HG02759 (cell line): Measurements from ENCODE around the gene HPS4.

ENCODE experiments used
- ATAC-seq: cut with Tn5 transposase; IDR thresholded peaks from one replicate; pipeline ENCODE4 v1.9.1; 2021; ENCODE audit warnings: mild to moderate bottlenecking, moderate library complexity; ENCODE audit not compliant: unreplicated experiment

The HPS4 gene

GRCh38 chr22:26499188-26499703, 15.7 kb upstream of the HPS4 start:
- ATAC-seq = no peak

DNA sequence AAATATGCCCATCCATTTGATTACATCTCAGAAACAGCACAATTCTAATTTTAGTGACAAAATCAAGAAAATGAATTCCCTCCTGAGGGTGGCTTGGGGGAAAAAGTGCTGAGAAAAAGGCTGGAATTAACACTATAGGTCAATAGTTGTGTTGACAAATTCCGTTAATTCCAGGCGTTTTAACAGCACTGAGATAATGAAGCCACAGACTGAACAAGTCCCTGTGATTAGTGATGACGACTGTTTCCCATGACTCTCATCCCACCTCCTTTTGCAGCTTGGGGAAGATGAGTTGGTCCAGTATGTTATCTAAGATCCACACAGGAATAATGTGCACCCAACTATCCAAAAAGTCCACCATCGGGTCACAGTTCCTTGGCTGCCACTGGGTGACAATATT, 12.9 kb upstream of the HPS4 start:
- no peak for ATAC-seq

- ATAC-seq = no peak
Observed at GRCh38 chr22:26494506-26494905, 10.9 kb upstream of the HPS4 start.

DNA sequence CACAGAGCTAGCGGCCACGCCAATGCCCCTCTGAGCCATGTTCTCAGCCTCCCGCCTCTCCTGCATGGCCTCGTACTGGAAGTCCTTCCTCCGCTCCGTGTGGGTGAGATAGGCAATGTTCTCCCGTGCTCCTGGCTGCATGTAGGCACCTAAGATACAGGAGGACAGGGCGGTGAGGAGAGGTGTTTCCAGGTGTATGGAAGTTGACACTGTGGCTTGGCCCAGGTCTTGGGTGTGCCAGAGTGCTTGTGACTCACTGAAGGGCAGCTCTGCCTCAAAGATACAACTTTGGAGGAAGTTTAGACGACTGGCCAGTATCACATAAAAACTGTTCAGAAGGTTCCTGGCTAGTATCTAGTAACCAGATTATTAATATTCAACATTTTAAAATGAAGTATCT, 8.6 kb upstream of the HPS4 start:
- ATAC-seq = no peak

DNA sequence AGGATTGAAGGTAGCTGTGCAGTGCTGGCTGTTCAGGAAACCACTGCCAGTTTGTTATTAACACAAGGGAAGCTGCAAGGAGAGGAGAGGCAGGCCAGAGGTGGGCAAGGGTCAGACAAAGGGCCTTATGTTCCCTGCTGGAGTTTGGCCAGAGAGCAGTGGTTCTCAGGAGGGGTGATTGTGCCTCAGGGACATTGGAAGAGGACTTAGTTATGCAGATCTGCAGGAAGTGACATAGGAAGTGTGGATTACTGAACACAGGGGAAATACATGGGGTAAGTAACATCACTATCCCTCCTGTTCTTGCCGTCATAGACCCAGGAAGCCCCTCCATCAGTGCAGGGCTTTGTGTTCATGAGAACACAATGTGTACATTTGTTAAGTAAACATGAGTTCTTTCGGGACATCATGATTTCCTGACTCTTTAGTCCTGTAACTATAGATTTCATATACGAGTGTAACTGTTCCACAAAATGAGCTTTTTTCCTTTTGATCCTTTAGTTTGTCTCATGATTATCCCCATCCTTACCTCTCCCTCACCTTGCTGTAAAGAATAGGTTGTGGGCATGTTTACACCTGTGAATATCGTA, 6.0 kb upstream of the HPS4 start:
- ATAC-seq = no peak

DNA sequence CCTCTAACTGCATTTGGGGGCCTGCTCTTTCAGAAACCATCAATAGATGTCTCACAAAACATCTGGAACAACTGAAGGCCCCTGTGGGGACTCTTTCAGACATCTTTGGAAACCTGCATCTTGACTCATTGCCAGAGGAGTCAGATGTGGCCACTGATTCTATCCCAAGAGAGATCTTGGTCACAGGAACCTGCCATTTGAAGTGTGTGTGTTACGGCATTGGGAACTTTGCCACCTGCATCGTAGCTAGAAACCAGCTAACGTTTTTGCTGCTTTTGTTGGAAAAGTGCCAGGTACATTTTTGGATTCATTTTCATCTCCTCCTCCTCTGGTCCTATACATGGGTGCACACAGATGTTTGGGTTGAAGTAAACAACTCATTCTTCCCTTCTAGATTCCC, 4.4 kb upstream of the HPS4 start:
- no peak for ATAC-seq

DNA sequence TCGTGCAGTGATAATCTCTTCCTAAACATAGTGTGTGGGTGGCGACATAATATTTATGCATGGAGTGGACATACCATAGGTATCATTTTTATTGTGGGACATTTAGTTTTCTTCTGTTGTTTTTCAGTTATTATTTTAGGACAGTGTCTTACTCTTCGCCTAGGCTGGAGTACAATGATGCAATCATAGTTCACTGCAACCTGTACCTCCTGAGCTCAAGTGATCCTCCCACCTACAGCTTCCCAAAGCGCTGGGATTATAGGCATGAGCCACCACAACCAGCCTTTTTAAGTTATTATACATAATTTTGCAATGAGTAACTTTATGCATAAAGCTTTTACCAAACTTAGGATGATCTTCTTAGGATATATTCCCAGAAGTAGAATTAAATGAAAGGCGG, 2.8 kb upstream of the HPS4 start:
- ATAC-seq = no peak

DNA sequence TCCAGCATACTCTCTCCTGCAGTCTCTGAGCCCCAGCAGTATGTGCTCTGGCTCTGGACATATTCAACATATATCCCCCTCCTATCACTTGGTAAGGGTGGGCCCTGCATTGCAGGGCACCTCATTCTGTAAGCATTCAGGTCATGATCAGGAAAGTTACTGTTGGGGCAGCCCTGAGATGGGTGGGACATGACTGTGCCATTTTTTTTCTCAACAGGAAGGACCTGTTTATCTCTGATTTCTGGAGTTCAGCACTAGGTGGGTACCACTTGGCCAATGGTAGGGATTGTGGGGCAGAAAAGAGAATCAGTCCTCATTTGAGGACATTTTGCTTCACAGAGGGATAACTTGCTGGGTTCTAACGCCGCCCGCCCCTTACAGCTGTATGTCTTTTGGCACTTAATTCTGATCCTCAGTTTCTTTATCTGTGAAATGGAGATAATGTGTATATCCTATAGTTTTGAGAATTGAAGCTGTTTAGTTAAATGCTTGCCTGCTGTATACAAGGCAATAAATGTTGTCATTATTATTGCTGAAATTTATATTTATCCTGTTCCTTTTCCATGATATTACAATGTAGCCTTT, 2.3 kb upstream of the HPS4 start:
- ATAC-seq = no peak

DNA sequence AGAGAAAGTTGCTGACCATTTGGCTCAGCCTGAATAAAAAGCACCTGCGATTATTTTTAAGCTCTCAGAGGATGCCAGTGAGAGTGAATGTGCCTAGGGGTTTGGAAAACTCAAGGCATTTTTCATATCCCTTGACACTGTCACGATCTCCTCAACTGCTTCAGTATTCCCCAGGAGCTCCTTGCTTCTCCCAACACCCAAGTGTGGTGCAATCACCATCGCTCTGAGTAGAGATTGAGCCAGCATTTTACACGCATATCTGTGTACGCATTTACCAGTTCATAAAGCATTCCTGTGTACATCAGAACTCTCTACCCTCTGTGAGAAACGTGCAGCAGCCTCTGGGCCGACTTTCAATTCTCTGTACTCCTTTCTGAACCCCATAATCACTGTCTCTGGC, 1.4 kb upstream of the HPS4 start:
- no peak for ATAC-seq

GRCh38 chr22:26484360-26484706, 750 bp upstream of the HPS4 start:
- no peak for ATAC-seq

- peak; percentile 1 for ATAC-seq
Observed at GRCh38 chr22:26483043-26483438, 542 bp downstream of the HPS4 start.

DNA sequence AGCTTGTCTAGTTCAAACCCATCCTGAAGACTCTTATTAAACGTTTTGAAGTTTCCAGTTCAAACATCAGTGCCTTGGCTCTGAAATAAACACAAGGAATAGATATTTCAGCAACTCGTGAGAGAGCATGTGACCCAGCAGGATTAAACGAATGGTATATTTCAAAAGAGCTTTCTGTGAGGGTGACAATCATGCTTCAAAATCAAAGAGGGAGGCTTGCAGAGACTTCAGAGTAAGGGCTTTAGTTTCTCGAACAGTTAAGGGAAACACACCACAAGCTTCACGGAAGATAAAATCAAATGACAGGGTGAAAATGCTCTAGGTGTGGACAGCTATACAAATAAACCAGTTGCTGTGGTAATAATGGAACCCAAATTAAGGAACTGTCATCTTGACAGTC, 1.4 kb downstream of the HPS4 start:
- no peak for ATAC-seq

DNA sequence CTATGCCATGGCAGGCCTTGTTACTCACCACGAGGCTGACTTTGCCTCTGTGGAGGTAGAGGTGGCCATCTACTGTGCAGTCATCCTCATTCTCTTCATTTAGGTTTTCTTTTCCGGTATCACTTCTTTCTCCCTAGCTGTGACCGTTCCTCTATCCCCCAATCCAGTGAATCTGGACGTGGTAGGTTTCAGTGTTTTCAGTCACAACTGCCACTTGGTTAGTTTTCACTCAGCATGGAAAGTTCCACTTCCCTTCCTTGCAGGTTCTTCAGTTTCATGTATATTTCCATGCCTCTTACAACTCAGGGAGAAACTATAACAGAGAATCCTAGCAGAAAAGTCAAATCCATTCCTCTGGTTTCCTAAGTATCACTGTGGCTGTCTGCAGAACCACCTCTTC, 1.9 kb downstream of the HPS4 start:
- no peak for ATAC-seq

DNA sequence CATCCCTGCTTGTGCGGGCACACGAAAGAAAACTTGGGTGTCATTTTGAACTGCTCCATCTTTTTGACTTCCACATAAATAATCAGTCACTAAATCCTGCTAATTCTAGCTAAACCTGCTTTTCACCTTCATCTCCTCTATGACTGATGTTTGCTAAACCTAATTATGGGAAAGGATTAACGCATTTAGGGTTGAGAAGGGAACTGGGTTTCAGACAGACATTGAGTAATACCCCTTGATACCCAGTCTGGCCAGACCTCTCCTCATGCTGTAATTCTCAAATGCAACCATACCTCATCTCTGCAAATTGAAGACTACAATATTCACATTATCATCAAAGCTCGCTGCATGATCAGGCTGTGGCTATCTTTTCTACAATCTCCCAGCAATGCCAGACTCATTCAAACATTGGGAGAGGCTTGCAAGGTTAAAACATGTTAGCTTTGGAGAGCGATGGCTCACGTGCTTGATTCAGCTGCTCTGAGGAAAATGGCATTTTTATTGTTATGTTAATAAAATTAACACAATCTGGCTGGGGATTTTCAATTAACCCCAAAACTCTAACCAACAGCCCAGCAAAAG, 2.4 kb downstream of the HPS4 start:
- ATAC-seq = no peak

GRCh38 chr22:26480611-26480932, 3.0 kb downstream of the HPS4 start:
- ATAC-seq = no peak

DNA sequence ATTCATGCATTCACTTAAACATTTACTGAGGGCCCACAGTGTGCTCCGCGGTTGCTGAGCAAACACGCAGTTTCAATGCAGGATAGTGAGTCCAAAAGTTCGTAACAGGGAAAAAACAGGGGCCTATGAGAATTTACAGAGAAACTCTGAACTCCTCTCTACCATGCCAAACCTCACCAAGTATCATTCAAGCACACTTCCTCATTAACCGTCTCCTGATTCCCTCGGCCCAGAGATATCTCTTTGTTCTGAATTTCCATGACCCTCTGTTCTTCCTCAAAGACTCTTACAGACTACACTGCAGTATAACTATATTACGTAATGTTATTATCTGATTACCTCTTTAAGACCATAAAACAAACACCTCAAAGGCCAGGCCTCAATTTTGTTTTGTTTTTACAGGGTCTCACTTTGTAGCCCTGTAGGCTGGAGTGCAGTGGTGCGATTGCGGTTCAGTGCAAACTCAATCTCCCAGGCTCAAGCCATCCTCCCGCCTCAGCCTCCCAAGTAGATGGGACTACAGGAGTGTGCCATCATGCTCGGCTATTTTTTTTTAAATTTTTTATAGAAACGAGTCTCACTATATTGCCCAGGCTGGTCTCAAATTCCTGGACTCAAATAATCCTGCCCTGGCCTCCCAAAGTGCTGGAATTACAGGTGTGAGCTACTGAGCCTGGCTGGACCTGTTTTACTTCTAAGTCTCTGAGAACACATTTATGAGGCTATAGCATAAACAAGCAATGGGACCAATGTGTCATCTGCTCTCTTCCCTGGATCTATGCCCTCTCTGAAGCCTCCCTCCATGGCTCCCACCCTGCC, 3.6 kb downstream of the HPS4 start:
- no peak for ATAC-seq

DNA sequence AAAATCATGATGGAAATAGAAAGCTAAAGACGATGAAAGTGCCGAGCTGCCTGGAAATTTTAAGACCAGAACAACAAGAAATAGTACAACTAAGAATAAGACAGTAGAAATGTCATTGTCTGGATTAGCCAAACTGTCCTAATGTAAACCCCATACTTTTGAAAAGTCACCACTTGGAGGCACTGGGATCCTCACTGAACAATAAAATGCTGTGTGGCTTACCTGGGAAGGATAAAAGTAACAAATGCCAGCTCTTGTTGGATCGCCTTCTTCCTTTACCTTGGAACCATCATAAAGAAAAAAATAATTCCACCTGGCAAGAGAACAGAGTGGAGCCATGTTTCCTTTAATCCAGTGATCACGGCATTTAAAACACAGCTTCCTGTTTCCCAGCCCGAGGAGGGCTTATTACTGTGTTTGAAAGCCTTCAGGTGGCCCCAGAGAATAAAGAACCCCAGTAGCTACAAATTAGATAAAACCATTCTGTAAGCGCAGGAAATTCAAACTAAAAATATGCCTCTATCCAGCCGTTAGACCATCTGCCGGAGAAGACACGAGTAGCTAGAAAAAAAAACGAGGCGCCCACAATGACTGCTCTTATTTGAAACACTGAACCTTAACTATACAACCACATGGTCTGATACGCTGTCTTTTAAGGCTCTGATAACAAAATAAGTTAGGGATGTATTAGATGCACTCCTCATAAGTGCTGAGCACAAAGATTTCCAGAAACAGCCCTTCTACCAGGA, 4.4 kb downstream of the HPS4 start:
- ATAC-seq = no peak

GRCh38 chr22:26477341-26477731, 6.2 kb downstream of the HPS4 start:
- ATAC-seq = no peak

DNA sequence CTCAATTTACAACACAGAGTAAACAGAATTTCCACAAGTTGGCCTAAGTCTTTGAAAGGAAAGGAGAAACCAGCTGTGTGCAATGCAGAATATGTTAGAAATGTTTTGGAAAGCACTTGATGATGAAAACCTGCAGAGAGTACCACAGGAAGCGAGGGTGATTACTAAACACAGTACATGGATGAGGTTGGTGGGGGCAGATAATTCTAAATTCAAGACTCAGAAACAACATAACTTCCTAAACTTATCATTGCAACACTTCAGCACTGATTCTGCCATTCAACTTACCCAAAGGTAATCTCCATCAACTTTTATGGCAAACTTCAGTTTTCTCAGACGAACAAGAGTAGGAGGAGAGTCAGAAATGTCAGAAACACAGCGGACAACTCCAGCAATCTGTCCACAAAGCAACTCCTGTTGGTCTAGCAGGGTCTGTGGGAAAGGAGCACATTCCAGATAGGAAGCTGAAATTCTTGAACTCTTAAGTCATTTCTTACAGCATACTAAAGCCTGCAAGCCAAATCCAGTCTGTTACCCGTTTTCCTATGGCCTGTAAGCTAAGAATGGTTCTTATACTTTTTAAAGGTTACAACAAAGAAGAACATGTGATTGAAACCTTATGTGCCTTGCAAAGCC, 6.8 kb downstream of the HPS4 start:
- no peak for ATAC-seq

DNA sequence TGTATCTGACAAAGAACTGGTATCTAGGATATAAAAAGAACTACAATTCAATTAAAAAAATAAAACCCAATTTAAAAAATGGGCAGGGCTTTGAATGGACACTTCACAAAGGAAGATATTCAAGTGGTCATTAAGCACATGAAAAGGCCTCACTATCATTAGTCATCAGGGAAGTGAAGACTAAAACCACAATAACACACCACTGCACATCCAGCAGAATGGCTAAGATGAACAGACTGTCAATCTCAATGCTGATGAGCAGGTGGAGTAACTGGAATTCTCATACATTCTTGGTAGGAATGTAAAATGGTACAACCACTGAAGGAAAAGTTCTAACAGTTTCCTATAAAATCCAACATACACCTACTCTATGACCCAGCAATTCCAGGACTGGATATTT, 8.9 kb downstream of the HPS4 start:
- ATAC-seq = no peak

DNA sequence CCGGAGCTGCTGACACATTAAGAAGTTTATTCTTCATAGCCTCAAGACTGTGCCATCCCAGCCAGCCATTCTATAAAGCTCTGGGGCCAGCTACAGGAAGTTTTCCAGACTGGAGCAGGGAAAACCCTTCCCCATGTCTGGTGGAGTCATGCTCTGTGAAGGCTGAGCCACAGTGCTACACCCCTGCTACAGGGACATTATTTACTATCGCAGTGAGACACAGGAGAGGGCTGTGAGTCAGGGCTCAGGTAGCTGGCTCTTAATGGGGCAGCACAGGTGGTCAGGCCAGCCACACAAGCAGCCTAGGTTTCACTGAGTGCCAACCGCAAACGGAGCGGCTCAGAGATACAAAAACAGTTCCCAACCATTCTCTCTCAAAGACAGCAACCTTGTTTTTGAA, 12.1 kb downstream of the HPS4 start:
- no peak for ATAC-seq
